ENCODE results near the gene EFCAB6.

- TF ChIP-seq, protein P1, sequence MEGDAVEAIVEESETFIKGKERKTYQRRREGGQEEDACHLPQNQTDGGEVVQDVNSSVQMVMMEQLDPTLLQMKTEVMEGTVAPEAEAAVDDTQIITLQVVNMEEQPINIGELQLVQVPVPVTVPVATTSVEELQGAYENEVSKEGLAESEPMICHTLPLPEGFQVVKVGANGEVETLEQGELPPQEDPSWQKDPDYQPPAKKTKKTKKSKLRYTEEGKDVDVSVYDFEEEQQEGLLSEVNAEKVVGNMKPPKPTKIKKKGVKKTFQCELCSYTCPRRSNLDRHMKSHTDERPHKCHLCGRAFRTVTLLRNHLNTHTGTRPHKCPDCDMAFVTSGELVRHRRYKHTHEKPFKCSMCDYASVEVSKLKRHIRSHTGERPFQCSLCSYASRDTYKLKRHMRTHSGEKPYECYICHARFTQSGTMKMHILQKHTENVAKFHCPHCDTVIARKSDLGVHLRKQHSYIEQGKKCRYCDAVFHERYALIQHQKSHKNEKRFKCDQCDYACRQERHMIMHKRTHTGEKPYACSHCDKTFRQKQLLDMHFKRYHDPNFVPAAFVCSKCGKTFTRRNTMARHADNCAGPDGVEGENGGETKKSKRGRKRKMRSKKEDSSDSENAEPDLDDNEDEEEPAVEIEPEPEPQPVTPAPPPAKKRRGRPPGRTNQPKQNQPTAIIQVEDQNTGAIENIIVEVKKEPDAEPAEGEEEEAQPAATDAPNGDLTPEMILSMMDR (IDR thresholded peaks at IDR 0.05) = no peak
- no peak for TF ChIP-seq POLR2A (IDR thresholded peaks at IDR 0.05)
Observed at GRCh38 chr22:43532301-43533155, 279.6 kb downstream of the EFCAB6 start.

Measured in heart left ventricle (tissue), 13 donors.